Measurements from ENCODE around the gene DUSP28.

Gene DUSP28

DNA sequence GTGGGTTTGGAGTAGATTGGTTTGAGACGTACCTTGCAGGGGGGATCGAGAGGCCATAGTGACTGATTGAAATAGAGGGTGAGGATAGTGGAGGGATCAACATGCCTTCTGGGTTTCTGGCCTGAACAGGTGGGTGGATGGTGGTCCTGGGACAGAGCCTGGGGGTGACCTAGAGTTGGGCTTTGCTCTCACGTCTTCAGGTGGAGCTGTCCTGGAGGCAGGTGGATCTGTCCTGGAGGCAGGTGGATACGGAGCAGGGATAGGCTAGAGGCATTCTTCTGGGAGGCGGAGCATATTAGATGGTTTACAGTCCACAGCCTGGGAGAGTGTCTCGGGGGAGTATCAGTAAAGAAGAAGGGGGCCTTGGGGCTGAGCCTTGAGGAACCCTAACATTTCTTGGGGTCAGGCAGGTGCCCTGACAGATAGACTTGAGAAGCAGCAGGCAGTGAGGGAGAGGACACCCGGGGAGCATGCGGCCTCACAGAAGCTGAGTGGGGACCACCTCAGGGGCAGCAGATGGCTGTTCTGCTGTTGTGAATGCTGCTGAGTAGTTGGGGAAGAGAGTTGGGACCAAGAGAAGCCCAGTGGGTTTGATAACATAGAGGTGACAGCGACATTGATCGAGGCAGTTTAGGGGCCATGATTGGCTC, 28.0 kb downstream of the DUSP28 start:
- no peak for DNase-seq

DNA sequence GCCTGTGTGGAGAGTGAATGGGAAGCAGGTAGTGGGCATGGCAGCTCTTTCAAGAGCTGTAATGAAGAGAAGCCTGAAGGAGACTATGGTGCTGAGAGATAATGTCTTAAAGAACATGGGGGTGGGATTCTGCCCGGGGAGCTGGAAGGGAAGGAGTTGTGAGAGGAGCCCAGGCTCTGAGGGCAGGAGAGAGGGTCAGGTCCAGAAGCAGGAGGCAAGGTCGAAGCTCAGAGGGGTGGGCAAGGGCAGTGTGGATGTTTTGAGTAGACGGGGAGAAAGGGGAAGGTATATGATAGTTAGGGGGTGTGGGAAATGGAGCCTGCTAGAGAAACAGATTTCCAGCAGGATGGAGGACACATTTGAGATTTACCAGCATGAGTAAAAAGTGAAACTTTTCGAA, 28.5 kb downstream of the DUSP28 start:
- no peak for DNase-seq

DNA sequence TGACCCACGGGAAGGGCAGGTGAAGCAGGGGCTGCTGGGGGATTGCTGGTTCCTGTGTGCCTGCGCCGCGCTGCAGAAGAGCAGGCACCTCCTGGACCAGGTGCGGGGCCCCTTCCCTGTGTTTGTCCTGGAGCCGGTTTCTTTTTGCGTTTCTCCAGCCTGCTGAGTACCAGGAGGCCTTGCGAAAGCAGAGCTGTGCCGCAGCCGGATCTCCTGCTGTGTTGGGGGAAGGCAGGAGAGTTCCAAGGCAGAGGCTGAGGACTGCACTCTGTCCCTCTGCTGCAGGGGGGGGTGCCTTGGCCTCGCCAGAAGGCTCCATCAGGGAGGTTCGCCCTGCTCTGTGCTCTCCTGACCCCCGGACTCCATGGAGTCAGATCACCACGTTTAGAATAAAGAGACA, 29.2 kb downstream of the DUSP28 start:
- no peak for DNase-seq

DNA sequence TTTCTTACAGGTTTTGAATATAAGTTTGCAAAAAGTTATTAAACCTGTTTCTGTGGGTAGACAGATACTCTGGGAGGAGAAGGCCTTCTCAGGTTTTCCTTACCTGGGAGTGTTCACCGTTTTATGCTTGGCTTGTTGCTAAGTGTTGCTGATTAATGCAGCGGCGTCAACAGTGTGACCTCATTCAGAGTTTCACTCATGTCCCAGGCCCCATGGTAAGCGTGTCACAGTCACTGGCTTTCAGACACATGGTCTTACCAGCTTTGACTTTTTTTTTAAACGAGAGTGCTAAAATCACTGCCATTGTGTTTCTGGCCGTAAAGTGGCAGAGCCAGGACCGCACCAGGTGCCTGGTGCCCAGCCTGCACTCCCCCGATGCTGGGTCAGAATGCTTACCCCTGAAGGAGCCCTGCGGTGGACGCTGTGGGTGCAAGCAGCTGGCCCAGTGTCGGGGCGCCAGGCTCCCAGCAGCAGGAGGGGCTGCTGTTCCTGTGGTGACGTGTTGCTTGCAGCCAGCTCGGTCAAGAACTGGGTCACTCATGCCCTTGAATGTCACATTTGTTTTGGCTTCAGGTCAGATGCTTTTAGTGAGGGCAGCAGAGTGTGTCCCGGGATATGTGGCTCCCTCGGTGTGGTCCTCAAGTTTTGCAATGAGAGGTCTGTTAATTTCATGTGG, 29.8 kb downstream of the DUSP28 start:
- no peak for DNase-seq

DNA sequence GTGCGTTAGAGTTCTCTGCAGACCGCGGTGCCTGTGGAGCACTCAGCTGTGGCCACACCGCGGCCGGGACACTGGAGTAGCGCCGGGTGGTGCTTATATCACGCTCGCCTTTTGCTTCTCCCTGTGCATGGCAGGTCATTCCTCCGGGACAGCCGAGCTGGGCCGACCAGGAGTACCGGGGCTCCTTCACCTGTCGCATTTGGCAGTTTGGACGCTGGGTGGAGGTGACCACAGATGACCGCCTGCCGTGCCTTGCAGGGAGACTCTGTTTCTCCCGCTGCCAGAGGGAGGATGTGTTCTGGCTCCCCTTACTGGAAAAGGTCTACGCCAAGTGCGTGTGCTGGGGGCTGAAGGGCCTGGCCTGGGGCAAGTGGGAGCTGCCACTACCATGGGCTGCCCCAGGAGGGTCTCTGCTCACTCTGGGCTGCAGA, 30.5 kb downstream of the DUSP28 start:
- DNase-seq = no peak

DNA sequence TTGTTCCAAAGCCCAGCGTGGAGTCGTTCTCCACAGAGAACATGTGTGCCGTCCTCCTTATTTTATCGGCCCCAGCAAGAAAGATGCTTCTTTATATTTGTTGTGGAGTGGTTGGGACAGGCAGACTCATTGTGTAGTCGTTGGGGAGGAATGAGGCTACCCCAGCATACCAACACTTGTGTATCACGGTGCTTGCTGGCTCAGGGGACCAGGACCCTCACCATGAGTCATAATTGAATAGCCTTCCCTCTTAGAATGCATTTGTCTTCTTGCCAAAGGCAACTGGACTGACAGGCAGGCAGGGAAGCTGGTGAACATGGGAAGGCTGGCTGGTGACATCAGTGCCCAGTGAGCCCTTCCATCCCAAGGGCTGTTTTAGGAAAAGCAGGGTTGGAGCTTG, 31.1 kb downstream of the DUSP28 start:
- no peak for DNase-seq

DNA sequence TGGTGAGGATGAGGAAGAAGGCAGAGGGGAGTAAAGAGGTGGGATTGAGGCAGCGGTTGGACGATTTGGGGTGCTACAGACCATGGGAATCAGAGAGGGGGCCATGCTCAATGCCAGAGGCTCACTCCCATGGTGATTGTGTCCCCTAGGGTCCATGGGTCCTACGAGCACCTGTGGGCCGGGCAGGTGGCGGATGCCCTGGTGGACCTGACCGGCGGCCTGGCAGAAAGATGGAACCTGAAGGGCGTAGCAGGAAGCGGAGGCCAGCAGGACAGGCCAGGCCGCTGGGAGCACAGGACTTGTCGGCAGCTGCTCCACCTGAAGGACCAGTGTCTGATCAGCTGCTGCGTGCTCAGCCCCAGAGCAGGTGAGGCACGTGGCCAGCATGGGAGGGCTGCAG, 31.6 kb downstream of the DUSP28 start:
- DNase-seq = no peak

DNA sequence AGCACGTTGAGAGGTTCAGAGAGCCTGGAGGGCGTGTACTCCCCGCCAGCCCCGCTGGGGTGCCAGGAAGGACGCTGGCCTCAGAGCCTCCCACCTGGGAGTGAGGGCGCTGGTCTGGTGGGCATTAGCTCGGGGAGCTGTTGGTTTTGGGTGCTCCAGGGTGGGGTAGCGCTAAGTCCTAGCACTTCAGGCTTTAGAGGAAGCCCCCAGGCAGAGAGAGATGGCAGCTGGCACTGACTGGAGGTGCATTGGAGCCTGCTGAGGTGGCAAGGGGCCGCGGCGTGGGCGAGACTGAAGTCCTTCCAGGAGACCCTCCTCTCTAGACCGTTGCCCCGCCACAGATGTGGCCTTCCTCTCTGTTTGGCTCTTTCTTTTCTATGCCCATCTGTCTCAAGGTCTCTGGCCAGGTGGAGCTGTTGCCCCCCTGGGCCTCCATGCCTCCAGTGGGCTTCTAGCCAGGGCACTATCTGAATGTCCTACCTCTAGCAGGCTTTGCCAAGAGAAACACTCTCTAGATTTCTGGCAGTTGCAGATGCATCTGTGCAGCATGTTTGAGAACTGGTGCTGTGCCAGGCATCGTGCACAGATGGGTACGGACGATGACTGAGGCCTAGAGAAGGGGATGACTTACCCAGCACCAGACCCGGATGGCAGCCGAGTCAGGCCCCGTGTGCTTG, 33.0 kb downstream of the DUSP28 start:
- no peak for DNase-seq

DNA sequence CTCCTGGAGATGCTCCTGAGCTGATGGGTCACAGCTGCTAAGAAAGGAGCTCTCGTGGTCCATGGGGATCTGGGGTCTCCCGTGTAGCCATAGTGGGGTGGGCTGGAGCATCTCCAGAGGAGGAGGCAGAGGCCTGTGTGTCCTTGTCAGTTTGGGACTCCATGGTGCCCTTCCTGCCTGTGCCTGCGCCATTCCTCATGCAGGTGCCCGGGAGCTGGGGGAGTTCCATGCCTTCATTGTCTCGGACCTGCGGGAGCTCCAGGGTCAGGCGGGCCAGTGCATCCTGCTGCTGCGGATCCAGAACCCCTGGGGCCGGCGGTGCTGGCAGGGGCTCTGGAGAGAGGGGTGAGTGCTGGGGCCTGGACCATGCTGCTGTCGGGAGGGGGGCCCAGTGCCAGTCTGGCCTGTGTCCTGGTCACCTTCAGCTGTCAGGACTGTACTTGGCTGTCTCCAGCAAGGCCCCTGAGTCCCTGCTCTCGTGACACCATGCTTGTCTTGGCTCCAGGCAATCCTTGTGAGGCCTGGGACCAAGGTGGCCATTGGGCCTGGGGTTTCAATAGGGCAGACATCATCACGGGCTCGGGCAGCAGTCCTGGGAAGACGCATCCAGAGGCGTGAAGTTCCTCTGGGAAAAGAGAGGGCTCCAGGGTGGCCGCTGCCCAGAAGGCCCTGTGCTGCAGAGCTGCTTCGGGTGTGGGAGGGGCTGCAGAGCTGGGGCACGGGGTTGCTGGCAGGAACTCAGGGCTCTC, 33.7 kb downstream of the DUSP28 start:
- no peak for DNase-seq

DNA sequence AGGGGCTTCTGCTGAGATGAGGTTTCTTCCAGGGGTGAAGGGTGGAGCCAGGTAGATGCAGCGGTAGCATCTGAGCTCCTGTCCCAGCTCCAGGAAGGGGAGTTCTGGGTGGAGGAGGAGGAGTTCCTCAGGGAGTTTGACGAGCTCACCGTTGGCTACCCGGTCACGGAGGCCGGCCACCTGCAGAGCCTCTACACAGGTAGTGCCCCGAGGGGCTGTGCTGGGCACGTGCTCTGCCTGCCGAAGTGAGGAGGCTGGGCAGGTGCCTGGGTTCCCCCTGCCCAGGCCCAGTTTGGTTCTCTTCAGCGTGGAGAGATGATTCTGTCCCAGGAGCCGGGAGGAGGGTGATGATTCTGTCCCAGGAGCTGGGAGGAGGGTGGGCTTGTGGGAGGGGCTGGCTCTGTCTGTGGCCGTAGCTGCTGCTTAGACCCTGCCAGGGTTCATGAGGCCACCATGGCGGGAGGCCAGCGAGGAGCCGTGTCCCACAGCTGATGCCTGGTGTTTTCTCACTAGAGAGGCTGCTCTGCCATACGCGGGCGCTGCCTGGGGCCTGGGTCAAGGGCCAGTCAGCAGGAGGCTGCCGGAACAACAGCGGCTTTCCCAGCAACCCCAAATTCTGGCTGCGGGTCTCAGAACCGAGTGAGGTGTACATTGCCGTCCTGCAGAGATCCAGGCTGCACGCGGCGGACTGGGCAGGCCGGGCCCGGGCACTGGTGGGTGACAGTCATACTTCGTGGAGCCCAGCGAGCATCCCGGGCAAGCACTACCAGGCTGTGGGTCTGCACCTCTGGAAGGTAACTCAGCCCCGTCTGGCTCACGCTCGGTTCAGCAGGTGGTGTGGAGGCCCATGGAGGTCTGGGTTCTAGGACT, 34.6 kb downstream of the DUSP28 start:
- DNase-seq = no peak

DNA sequence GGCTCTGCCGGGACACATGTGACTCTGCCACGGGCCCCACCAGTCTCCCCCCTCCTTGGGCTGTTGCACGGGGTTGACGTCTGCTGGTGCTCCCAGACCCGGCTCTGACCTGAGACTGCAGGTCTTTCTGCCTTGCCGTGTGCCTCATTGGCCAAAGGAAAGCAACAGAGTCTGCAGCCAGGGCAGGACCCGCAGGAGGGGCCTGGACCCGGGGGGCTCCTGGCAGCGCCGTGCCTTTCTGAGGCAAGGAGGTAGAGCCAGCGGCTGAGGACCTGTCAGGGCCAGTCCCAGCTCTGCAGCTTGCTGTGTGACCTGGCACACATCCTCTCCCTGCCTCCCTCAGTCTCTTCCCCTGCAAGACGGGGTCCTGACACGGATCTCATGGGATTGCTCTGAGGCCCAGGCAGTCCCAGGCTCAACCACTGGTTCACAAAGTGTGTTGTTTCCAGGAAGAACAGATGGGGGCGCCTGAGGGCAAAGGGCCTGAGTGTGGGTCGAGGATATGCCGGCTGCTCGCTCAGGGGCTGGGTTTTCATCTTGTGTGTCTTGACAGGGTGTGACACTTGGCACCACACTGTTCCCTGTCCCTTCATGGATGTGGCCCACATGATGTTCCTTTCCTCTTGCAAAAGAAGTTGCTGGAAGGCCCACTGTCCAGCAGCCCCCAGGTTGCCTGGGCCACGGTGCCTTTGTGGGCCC, 35.4 kb downstream of the DUSP28 start:
- DNase-seq = peak; percentile 87

DNA sequence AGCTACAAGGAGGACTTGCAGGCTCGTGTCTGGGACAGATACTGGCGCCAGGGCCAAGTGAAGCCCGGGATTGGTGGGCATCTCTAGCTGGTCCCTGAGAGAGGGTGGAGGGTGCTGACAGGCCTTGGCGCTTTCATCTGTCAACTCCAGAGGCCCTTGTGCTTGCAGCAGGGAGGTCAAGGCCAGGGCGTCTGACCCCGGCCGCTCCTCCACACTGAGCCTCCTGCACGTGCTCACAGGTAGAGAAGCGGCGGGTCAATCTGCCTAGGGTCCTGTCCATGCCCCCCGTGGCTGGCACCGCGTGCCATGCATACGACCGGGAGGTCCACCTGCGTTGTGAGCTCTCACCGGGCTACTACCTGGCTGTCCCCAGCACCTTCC, 35.9 kb downstream of the DUSP28 start:
- DNase-seq = no peak

DNA sequence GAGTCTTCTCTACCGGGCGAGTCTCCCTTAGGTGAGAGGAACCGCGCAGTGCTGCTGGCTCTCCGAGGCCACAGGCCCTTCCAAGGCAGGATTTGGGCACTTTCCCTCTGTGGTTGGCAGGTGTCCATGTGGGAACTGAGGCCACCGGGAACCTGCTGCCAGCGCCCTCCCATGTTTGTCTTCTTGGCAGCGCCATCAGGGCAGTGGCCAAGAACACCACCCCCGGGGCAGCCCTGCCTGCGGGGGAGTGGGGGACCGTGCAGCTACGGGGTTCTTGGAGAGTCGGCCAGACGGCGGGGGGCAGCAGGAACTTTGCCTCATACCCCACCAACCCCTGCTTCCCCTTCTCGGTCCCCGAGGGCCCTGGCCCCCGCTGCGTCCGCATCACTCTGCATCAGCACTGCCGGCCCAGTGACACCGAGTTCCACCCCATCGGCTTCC, 36.4 kb downstream of the DUSP28 start:
- DNase-seq = no peak

DNA sequence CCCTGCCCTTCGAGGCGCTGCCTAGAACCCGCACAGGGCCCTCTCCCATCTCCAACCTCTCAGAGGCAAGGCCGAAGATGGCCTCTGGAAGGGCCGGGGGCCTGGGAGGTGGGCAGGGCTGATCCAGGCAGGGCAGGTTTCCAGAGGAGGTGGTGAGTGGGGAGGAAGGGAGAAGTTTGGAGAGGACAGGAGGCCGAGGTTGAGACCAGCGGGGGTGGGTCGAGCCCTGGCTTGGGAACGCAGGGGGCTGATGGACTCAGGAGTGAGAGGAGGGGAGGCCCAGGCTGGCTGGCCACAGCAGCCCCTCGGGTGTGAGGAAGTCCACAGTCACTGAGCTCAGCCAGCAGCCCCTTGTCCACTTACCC, 36.9 kb downstream of the DUSP28 start:
- DNase-seq = no peak

DNA sequence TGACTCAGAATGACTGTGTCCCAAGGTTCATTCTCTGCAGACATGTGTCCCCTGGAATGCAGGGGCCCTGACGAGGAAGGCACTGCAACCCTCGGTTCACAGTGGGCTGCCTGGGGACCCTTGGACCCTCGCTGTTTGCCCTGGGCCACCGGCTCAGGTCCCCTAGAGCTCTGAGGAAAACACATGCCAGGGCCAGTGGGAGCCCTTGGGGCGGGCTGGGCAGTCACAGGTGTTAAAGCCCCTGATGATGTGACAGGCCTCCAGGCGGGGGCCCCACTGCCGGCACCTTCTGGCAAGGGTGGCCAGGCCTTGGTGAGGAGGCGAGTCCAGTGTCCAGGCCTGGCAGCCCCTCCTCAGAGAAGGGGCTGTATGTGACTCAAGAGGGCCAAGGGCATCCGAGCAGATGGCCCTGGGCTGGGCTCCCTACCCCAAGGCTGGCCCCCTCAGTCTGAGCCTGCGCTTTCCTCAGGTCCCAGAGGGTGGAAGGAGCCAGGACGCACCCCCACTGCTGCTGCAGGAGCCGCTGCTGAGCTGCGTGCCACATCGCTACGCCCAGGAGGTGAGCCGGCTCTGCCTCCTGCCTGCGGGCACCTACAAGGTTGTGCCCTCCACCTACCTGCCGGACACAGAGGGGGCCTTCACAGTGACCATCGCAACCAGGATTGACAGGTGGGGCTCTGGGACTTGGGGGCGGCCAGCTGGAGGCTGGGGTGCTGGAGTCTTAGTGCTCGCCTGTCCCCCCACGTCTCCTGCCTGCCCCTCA, 37.4 kb downstream of the DUSP28 start:
- no peak for DNase-seq

DNA sequence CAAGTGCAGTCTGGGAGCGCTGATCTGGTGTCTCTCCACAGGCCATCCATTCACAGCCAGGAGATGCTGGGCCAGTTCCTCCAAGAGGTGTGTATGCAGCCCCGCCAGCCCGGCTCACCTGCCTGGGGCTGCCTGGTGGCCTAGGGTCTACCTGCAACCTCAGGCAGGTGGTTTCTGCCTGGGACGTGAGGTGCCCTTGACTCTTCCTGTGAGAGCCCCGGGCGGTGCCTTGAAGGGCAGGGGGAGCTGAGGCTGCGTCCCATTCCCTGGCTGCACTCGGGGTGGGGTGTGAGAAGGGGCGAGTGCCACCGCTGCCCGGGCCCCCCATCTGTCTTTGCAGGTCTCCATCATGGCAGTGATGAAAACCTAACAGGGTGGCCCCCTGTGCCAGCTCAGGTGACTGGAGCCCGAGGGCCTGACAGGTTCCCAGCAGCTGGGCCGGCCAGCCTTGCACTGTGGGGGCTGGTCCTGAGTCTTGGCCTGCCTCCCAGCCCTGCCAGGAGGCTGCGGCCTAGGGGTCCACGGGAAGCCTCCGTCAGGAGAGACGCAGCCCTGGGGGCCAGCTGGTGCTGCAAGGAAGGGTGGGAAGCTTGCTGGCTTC, 38.3 kb downstream of the DUSP28 start:
- no peak for DNase-seq

DNA sequence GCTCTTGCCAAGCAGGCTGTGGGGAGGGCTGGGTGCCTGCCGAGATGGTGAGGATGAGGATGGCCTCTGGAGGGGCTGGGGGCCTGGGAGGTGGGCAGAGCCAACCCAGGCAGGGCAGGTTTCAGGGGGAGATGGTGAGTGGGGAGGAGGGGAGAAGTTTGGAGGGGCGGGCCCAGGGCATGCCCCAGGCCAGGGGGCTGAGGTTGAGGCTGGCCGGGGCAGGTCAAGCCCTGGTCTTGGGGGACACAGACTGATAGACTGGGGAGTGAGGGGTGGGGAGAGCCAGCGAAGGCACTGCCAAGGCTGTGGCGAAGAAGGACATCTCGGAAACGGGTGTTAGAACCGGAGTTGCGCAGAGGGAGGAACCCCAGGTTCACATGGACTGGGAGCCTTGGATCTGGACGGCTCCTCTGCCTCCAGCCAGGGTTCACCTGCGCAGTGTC, 39.0 kb downstream of the DUSP28 start:
- DNase-seq = no peak

DNA sequence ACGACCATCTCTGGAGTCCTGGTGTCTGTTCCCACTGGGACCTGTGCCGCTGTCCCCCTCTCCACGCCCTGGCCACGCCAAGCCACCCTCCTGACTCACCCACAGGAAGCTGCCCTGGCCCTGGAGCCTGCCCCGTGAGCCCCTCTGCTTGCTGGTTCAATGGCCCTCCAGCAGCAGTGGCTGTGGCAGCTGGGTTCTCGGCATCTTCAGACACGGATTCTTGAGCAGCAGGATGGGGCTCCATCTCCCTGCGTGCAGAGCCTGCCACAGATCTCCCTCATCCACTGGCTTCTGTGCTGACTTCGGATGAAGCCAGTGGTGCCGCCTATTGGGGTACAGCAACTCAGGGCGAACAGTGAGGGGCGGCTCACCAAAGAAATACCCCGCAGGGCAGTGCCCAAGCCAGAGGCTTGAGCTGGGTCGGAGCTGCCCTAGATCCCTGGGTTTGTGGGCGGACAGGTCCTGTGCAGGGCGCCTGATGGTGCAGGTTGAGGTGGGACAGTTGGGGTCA, 40.3 kb downstream of the DUSP28 start:
- DNase-seq = no peak

DNA sequence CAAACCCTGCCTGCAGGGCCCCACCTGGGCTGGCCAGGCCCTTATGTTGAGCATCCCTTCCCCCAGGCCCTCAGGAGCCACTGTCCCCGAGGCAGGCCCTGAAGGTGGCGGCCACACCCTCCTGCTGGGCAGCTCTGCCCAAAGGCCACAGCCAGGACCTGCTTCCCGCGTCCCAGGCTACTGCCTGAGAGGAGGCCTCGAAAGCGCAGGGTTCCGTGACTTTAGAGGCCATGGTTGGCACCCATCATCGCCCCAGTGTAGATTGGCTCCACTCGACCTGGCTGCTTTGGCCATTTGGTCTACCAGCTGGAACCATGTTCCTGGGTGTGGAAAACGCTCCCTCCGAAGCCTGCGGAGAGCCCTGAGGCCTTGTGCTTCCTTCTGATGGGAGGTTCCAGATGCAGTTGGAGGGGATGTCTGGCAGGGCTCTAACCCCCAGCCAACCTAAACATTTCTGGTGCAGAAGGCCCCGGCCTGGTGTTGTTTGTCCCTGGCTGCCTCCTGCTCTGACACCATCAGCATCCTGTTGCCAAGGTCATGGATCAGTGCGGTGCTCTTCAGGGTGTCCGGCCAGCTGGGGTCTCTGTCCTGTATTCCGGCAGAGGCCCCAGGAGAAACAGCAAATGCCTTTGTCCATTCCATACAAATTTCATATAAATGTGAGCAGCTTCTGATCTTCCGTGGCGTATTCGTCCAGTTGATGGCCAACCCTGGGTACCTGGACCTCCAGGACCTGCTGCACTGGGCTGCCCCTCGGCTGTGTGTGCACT, 41.1 kb downstream of the DUSP28 start:
- no peak for DNase-seq

DNA sequence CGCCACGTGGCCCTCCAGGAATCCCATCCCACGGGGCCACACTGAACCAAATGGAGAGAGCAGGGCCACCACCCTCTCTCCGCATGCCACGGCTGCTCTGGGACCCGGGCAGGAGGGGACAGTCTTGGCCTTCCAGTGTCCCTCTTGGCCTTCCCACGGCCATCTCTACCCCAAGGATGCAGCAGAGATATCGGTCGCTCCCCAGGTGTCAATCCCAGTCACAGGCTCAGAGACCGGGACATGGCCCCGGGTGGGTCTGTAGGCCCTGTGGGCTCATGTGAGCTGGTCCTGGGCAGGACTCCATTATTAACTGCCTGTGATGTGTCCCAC, 41.6 kb downstream of the DUSP28 start:
- no peak for DNase-seq
